Kidney (tissue), 14 donors: ENCODE measurements around the gene FAM124B. TPM values are rescaled to one million over a fixed set of nuclear protein-coding genes. Genes with fewer than 3 reads are reported as not detected.
"Not testable (repeated sequence)": the region's sequence is repeated elsewhere in the genome, so short reads cannot be mapped to it uniquely, and the experiment has no call there.

ENCODE experiments used
- DNase-seq, 5 donors: peaks; one replicate each; pipeline ENCODE4 v3.0.0-alpha.2; 2013 to 2020
- FAIRE-seq: peaks from 2 replicates; lab custom pipeline; 2012; peaks lifted over from hg19 to GRCh38; lab: Jason Lieb, UNC
- H3K27ac ChIP-seq, 2 donors: one replicate each; pipeline ENCODE4 v1.7.0; 2013; ENCODE audit warnings: low read depth in 2 of 2, low read length in 2 of 2, inconsistent platforms in 1 of 2
- H3K27me3 ChIP-seq: one replicate; pipeline ENCODE4 v1.7.1; 2013; ENCODE audit warnings: low read length, inconsistent platforms; ENCODE audit not compliant: control insufficient read depth, insufficient read depth
- H3K36me3 ChIP-seq, 3 donors: one replicate each; pipeline versions ENCODE4 v1.7.0 to v1.7.1; 2013; ENCODE audit warnings: low read length in 3 of 3, control low read depth in 1 of 3, inconsistent platforms in 1 of 3; ENCODE audit not compliant: insufficient read depth in 3 of 3, control insufficient read depth in 2 of 3
- H3K4me1 ChIP-seq, 3 donors: one replicate each; pipeline versions ENCODE4 v1.7.0 to v1.7.1; 2013; ENCODE audit warnings: low read length in 3 of 3, inconsistent platforms in 1 of 3, low read depth in 1 of 3; ENCODE audit not compliant: control insufficient read depth in 2 of 3, insufficient read depth in 2 of 3
- H3K4me3 ChIP-seq, 3 donors: one replicate each; pipeline versions ENCODE4 v1.7.0 to v1.8.1; 2013; ENCODE audit warnings: low read length in 3 of 3, control low read depth in 1 of 3, inconsistent platforms in 1 of 3
- H3K9ac ChIP-seq, 3 donors: one replicate each; pipeline versions ENCODE4 v1.7.0 to v1.7.1; 2013; ENCODE audit warnings: low read length in 3 of 3, control low read depth in 1 of 3, inconsistent platforms in 1 of 3
- H3K9me3 ChIP-seq, 3 donors: one replicate each; pipeline versions ENCODE4 v1.7.0 to v1.7.1; 2013; ENCODE audit warnings: low read length in 3 of 3, control low read depth in 1 of 3, inconsistent platforms in 1 of 3; ENCODE audit not compliant: control insufficient read depth in 2 of 3, insufficient read depth in 1 of 3
- CTCF ChIP-seq: IDR thresholded peaks from 3 replicates; pipeline ENCODE4 v1.5.1; 2012; ENCODE audit warnings: mild to moderate bottlenecking, moderate library complexity, borderline replicate concordance; ENCODE audit not compliant: insufficient read depth; ENCODE audit errors: extremely low read depth
- intact Hi-C: fragments of 100-400 bp; cut with DNase I; formaldehyde crosslinking; loops from one replicate; pipeline ENCODE4 v1.11.1; 2022
- polyA plus RNA-seq: library from polyadenylated mRNA; stranded (reverse); fragments of 350-450 nt; fragmentation: Illumina TruSeq; extraction: RNeasy Lipid Tissue Mini Kit (QIAGEN cat#74804); gene quantifications from one replicate; pipeline ENCODE4 v1.2.3, GENCODE V29; 2014; ENCODE audit warnings: low read depth, low replicate concordance; ENCODE audit not compliant: insufficient read depth
- total RNA-seq: library from RNA; stranded (reverse); fragmentation: NEBNext Ultra II Directional; extraction: Animal tissue kit (Norgen Biotek cat#: 25700); gene quantifications from one replicate; pipeline ENCODE4 v1.2.1, GENCODE V29; 2021
- donor health status: control.
- donor health status: control.
- donor health status: control.
- donor health status: control.
- donor health status: control.
- donor health status: DM: yes; HTN: yes; CAD: no.
- donor health status: Normal renal cell carcinoma (clear cell type).

Gene FAM124B
- total and polyA plus RNA-seq, 2 donors from 2014 or later, result 0.90 to 2.0 TPM

- no peak overlapping the region for H3K9ac ChIP-seq
- no peaks in the 10 kb centered on the region for H3K9me3 ChIP-seq
- no peaks in the 10 kb centered on the region for H3K4me1 ChIP-seq
- DNase-seq, result no peak
- H3K4me3 ChIP-seq, result no peak overlapping the region
- H3K27me3 ChIP-seq, result no peaks in the 10 kb centered on the region
- FAIRE-seq, result no peak
- TF ChIP-seq CTCF, result no peak
- intact Hi-C loops, result no loop called here
- H3K36me3 ChIP-seq, result no peaks in the 10 kb centered on the region
- H3K27ac ChIP-seq, result no peak overlapping the region
Observed at GRCh38 chr2:224400174-224400810, 1.6 kb downstream of the FAM124B start.

GRCh38 chr2:224398289-224398688, 3.6 kb downstream of the FAM124B start:
- no peak for FAIRE-seq
- H3K27me3 ChIP-seq, result no peaks in the 10 kb centered on the region
- H3K27ac ChIP-seq, result no peak overlapping the region
- no peak for TF ChIP-seq CTCF
- H3K9me3 ChIP-seq, result no peaks in the 10 kb centered on the region
- DNase-seq, result no peak
- intact Hi-C loops, result no loop called here
- no peak overlapping the region for H3K9ac ChIP-seq
- H3K36me3 ChIP-seq, result no peaks in the 10 kb centered on the region
- H3K4me3 ChIP-seq, result no peak overlapping the region
- H3K4me1 ChIP-seq, result no peaks in the 10 kb centered on the region

DNA sequence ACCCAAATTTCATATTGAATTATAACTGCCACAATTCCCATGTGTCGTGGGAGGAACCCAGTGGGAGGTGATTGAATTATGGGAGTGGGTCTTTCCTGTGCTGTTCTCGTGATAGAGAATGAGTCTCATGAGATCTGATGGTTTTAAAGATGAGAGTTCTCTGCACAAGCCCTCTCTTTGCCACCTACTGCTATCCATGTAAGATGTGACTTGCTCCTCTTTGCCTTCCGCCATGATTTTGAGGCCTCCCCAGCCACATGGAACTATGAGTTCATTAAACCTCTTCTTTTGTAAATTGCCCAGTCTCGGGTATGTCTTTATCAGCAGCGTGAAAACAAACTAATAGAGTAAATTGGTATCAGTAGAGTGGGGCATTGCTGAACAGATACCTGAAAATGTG, 4.8 kb downstream of the FAM124B start:
- H3K36me3 ChIP-seq, H3K4me3 ChIP-seq, H3K9me3 ChIP-seq, H3K27ac ChIP-seq, H3K27me3 ChIP-seq, H3K4me1 ChIP-seq, FAIRE-seq, intact Hi-C loops, DNase-seq, H3K9ac ChIP-seq: not testable (repeated sequence)

GRCh38 chr2:224395620-224396390, 6.1 kb downstream of the FAM124B start:
- FAIRE-seq, result no peak
- TF ChIP-seq CTCF, result no peak
- H3K27me3 ChIP-seq, result no peaks in the 10 kb centered on the region

More at GRCh38 chr2:224395620-224396390, 6.1 kb downstream of the FAM124B start:
- H3K4me3 ChIP-seq, result no peak overlapping the region
- no peaks in the 10 kb centered on the region for H3K9me3 ChIP-seq
- H3K27ac ChIP-seq, result no peak overlapping the region
- no peak for DNase-seq
- H3K4me1 ChIP-seq, result no peaks in the 10 kb centered on the region
- intact Hi-C loops, result no loop called here
- no peak overlapping the region for H3K9ac ChIP-seq
- H3K36me3 ChIP-seq, result no peaks in the 10 kb centered on the region
